Natural killer cell (primary cell): ENCODE measurements around the gene OTUD6A. TPM values are rescaled to one million over a fixed set of nuclear protein-coding genes. Genes with fewer than 3 reads are reported as not detected.

Source experiments
- ATAC-seq, 3 donors: fragments of 150-1000 bp in 2 of 3; fragments of 200-7000 bp in 1 of 3; cut with Tn5 transposase; 1 replicate in 1 of 3; 2 replicates in 2 of 3; pipeline ENCODE4 v1.10.0; 2021; ENCODE audit warnings: mild to moderate bottlenecking in 2 of 3, moderate library complexity in 2 of 3
- DNase-seq, 2 donors: peaks; one replicate each; pipeline versions ENCODE4 v3.0.0 to v3.0.0-alpha.2; 2013 to 2021; ENCODE audit warnings: mixed read lengths in 1 of 2
- H3K27ac ChIP-seq: one replicate; pipeline ENCODE4 v1.5.1; 2013; ENCODE audit warnings: mild to moderate bottlenecking, low read length
- H3K27me3 ChIP-seq: one replicate; pipeline ENCODE4 v1.6.1; 2013; ENCODE audit warnings: low read length; ENCODE audit not compliant: control insufficient read depth, insufficient read depth
- H3K36me3 ChIP-seq: one replicate; pipeline ENCODE4 v1.6.1; 2013; ENCODE audit warnings: low read length; ENCODE audit not compliant: control insufficient read depth, insufficient read depth
- H3K4me1 ChIP-seq: one replicate; pipeline ENCODE4 v1.6.1; 2013; ENCODE audit warnings: low read length; ENCODE audit not compliant: control insufficient read depth, insufficient read depth
- H3K4me3 ChIP-seq: one replicate; pipeline ENCODE4 v1.5.1; 2013; ENCODE audit warnings: low read length
- H3K9me3 ChIP-seq: one replicate; pipeline ENCODE4 v1.6.1; 2013; ENCODE audit warnings: low read length; ENCODE audit not compliant: control insufficient read depth, insufficient read depth
- H3K27ac Mint-ChIP-seq, 2 donors: one replicate each; pipeline ENCODE4 v1.8.0; 2022; ENCODE audit warnings: mild to moderate bottlenecking in 2 of 2, mixed read lengths in 2 of 2, moderate library complexity in 1 of 2
- H3K27me3 Mint-ChIP-seq, 2 donors: one replicate each; pipeline ENCODE4 v1.8.0; 2022; ENCODE audit warnings: low read depth in 2 of 2, mixed read lengths in 2 of 2
- H3K36me3 Mint-ChIP-seq: one replicate; pipeline ENCODE4 v1.8.0; 2022; ENCODE audit warnings: mixed read lengths
- H3K4me1 Mint-ChIP-seq, 2 donors: one replicate each; pipeline ENCODE4 v1.8.0; 2022; ENCODE audit warnings: mixed read lengths in 2 of 2
- H3K4me3 Mint-ChIP-seq: one replicate; pipeline ENCODE4 v1.8.0; 2022; ENCODE audit warnings: mild to moderate bottlenecking, moderate library complexity, mixed read lengths
- H3K9me3 Mint-ChIP-seq, 2 donors: one replicate each; pipeline ENCODE4 v1.8.0; 2022; ENCODE audit warnings: mixed read lengths in 2 of 2
- CTCF ChIP-seq: fragments of 200-600 bp; IDR thresholded peaks from one replicate; pipeline ENCODE4 v1.8.0; 2022; ENCODE audit warnings: antibody characterized with exemption
- WGBS: methylation state at CpG from one replicate; pipeline ENCODE4 v1.1.7; 2013; ENCODE audit warnings: missing lambda C conversion rate; ENCODE audit not compliant: insufficient coverage; 5-methylcytosine and 5-hydroxymethylcytosine counted together
- intact Hi-C: fragments of 100-400 bp; cut with micrococcal nuclease; formaldehyde crosslinking; loops from one replicate; pipeline ENCODE4 v1.14.2; 2022
- total RNA-seq, 4 donors: library from RNA; stranded (reverse); fragments of 120-200 nt in 1 of 4; gene quantifications; one replicate each; pipeline versions ENCODE4 v1.2.3 to v1.2.4, GENCODE V29; 2013 to 2022

OTUD6A gene
- total RNA-seq, 3 donors from 2014 or later (not counting 1 experiment from before 2014, with no cell fraction given): not detected

- no peak for TF ChIP-seq CTCF
- H3K27me3 ChIP-seq: no peaks in the 10 kb centered on the region
- Mint-ChIP-seq H3K4me3 (no peak overlapping the region), H3K27me3 (peaks cover 7% of the 10 kb centered on the region in 2 donors), H3K9me3 (no peaks in the 10 kb centered on the region), H3K27ac (no peak overlapping the region), H3K4me1 (no peaks in the 10 kb centered on the region), H3K36me3 (no peaks in the 10 kb centered on the region)
- no peak overlapping the region for H3K4me3 ChIP-seq
- ATAC-seq (no peak), DNase-seq (no peak)
- no peak overlapping the region for H3K27ac ChIP-seq
- WGBS: 83% methylated on average over 5 of the region's 5 CpGs
- H3K36me3 ChIP-seq: no peaks in the 10 kb centered on the region
- no peaks in the 10 kb centered on the region for H3K9me3 ChIP-seq
- no peaks in the 10 kb centered on the region for H3K4me1 ChIP-seq
- intact Hi-C loops: no loop called here
Observed at GRCh38 chrX:70054391-70054790, 7.9 kb upstream of the OTUD6A start.

DNA sequence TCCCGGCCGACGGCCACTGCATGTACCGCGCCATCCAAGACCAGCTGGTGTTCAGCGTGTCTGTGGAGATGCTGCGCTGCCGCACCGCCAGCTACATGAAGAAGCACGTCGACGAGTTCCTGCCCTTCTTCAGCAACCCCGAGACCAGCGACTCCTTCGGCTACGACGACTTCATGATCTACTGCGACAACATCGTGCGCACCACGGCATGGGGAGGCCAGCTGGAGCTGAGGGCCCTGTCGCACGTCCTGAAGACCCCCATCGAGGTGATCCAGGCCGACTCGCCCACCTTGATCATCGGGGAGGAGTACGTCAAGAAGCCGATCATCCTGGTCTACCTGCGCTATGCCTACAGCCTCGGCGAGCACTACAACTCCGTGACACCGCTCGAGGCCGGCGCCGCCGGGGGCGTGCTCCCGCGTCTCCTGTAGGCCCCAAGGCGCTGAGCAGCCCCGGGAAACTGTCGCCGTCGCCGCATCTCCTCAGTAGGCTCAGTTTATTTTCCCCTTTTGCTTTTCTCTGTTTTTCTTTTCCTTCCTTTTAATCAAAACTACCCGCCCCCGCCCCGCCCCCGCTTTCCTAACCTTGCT lies 799 bp downstream of the OTUD6A start:
- H3K4me3 Mint-ChIP-seq: no peak overlapping the region
- no peak for TF ChIP-seq CTCF
- H3K27me3 Mint-ChIP-seq: peaks cover 0 to 7% of the 10 kb centered on the region in 2 donors
- DNase-seq (no peak), ATAC-seq (no peak)
- Histone ChIP-seq H3K4me1 (no peaks in the 10 kb centered on the region), H3K4me3 (no peak overlapping the region), H3K27ac (no peak overlapping the region), H3K36me3 (no peaks in the 10 kb centered on the region), H3K9me3 (no peaks in the 10 kb centered on the region), H3K27me3 (no peaks in the 10 kb centered on the region)
- H3K4me1 Mint-ChIP-seq: no peaks in the 10 kb centered on the region
- 94% methylated on average over 51 of the region's 52 CpGs for WGBS
- no peaks in the 10 kb centered on the region for H3K36me3 Mint-ChIP-seq
- intact Hi-C loops: no loop called here
- no peak overlapping the region for H3K27ac Mint-ChIP-seq
- H3K9me3 Mint-ChIP-seq: no peaks in the 10 kb centered on the region

- H3K27me3 Mint-ChIP-seq: peaks cover 0 to 7% of the 10 kb centered on the region in 2 donors
- no peak overlapping the region for H3K27ac Mint-ChIP-seq
- intact Hi-C loops: no loop called here
- Histone ChIP-seq H3K4me1 (no peaks in the 10 kb centered on the region), H3K27ac (no peak overlapping the region), H3K9me3 (no peaks in the 10 kb centered on the region), H3K27me3 (no peaks in the 10 kb centered on the region), H3K4me3 (no peak overlapping the region), H3K36me3 (no peaks in the 10 kb centered on the region)
- H3K4me3 Mint-ChIP-seq: no peak overlapping the region
- 86% methylated on average over 7 of the region's 7 CpGs for WGBS
- H3K9me3 Mint-ChIP-seq: no peaks in the 10 kb centered on the region
- H3K36me3 Mint-ChIP-seq: no peaks in the 10 kb centered on the region
- no peaks in the 10 kb centered on the region for H3K4me1 Mint-ChIP-seq
- no peak for DNase-seq
- no peak for ATAC-seq
- TF ChIP-seq CTCF: no peak
Observed at GRCh38 chrX:70066646-70067045, 4.4 kb downstream of the OTUD6A start.

GRCh38 chrX:70079297-70079696 lies 17.0 kb downstream of the OTUD6A start:
- no peaks in the 10 kb centered on the region for H3K36me3 ChIP-seq
- ATAC-seq: no peak

More at GRCh38 chrX:70079297-70079696, 17.0 kb downstream of the OTUD6A start:
- H3K27me3 ChIP-seq: no peaks in the 10 kb centered on the region
- Mint-ChIP-seq H3K27me3 (peaks cover 5 to 9% of the 10 kb centered on the region in 2 donors), H3K9me3 (no peaks in the 10 kb centered on the region), H3K4me1 (no peaks in the 10 kb centered on the region), H3K4me3 (no peak overlapping the region), H3K27ac (no peak overlapping the region), H3K36me3 (no peaks in the 10 kb centered on the region)
- no peak for DNase-seq
- H3K27ac ChIP-seq: no peak overlapping the region
- no peaks in the 10 kb centered on the region for H3K9me3 ChIP-seq
- no peak overlapping the region for H3K4me3 ChIP-seq
- no peak for TF ChIP-seq CTCF
- no peaks in the 10 kb centered on the region for H3K4me1 ChIP-seq
- intact Hi-C loops: no loop called here
- WGBS: 95% methylated on average over 4 of the region's 5 CpGs
